NCI-H748 (cell line): Measurements from ENCODE around the gene TJAP1.
"Not testable (repeated sequence)": the region's sequence is repeated elsewhere in the genome, so short reads cannot be mapped to it uniquely, and the experiment has no call there.

Experiments
- DNase-seq: peaks from one replicate; lab custom pipeline; 2025; ENCODE audit not compliant: unreplicated experiment; lab: John Stamatoyannopoulos, UW

Gene TJAP1

DNA sequence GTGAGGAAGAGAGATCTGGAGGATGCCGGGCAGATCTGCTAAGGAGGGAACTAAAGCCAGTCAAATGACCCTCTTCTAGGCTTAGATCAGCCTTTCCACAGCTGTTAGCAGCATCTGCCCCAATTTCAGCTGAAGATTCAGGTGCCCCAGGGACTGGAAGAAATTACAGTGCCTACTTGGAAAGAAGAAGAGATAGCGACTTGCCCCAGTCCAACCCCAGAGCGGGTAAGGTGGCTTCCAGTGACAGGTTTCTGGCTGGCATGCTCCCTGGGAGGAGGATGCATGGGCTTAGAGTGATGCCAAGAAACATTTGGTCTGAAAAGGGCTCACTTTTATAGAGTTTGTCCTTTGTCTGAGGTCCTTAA, 620 bp downstream of the TJAP1 start:
- DNase-seq: peak; percentile 28

DNA sequence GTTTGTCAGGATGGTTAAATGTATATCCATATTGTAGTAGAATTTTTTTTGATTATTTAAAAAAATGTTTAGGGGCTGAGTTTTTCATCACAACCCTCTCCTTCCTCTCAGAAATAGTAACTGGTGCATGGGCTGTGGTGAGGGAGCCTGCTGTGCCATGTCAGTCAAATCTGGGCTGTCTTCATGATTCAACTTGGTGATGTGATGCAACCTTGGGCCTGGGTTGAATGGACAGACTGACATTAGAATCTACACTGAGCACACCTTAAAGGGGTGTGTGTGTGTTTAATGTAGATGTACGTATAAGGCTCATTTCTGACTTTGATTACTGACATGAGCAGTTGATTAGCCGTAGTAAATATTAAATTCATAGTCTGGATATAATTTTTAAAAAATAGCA, 3.7 kb downstream of the TJAP1 start:
- DNase-seq: no peak

DNA sequence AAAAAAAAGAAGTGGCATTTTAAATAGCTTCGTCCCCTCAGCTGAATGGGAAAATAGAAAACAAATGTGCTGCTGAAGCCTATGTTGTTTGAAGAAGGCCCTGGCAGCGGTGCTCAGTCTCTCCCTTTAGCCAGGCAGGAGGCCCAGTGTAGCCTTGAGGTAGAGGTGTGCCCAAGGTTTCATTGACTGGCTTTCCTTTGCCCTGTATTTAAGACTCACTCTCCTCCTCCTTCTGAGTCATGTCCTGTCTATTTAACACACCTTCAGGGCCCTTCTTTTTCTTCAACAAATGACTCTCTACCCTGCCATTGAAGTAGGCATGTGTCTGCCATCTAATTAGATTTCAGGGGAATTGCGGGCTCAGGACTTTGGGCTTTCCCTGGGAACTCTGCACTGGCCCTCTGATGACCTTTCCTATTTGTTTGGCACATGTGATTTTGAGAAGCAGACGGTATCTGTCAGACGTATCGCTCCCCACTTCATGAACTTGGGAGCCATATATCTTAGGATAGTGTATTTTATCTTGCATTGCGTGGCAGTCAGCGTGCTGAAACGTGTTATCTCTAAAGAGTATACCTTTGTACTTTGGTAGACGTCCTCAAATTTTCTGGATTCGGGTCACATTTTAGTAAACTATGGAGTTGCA, 4.3 kb downstream of the TJAP1 start:
- DNase-seq: no peak

DNA sequence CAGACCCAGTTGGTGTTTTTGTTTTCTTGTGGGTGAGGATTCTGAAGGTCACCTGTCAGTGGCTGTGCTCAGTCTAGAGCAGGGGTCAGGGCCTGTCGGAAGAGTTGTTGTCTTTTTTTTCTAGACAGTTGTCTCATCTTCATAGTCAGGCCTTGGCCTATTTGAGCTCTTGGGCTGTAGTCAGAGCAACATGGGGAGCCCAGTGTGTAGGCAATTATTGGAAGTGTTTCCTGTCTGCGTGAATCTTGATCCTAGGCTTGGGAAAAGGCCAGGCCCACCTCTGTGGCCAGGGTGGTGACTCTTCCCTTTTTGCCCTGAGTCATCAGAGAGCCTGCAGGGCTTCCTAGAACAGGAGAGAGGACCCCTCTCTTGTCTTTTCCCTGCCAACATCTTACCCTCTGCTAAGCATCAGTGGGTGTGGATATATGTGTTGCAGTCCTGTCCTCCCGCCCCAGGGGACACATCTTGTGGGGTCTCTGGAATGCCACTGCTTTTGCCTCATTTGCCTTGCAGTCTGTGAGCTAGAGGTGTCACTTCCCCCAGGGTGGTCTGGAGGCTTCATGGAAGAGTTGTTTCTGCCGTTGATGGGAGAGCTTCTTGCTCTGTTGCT, 11.4 kb downstream of the TJAP1 start:
- no peak for DNase-seq

DNA sequence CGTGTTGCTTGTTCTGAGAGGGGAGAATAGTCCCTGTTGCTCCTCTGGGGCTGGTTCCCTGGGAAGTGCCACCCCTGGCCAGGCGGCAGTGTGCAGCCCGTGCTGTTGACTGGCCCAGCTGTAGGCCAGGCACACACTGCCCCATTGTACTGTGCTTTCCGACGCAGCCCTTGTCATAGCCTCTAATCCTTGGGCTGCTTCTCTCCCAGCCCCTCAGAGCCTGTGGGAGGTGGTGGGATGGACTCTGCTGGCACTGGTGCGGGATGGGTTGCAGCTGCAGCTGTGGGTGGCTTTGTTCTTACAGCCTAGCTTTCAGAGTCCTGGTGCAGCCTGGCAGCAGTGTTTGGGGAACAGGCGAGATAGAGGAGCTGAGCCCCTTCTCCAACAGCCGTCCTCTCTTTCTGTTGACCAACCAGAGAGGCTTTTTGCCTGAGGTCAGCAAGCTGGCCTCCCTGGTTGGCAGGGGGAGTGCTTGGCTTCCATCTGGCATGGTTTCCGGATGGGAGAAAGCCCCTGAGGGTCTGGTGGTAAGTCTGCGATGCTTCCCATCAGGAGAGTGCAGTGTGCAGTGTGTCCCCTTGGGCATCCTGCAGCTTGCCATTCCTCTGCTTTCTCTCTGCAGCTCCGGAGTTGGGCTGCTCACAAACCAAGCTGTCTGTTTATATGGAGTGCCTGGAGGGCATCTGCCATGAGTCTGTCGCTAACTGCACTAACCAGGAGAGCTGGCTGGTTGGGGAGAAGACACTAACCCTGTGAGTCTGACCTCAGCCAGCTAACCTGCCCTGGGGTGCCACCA, 12.1 kb downstream of the TJAP1 start:
- no peak for DNase-seq

DNA sequence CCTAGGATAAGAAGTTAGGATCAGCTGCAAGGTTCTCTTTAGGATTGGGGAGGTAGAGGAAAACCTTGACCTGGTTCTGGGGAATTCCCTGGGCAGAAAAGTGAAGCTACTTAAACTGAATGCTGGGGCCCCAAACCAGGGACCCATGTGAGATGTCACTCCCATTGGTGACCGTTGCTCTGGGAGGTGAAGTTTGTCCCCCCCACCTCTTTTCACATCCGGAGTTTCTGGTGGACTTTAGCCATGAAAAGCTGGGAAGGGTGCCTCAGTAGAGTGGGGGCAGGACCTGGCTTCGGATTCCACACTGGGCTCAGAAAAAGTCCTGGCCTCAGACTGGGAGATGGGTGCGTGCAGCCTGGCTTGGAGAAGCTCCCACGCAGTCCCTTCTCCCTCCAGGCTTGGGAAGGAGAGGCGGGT, 13.2 kb downstream of the TJAP1 start:
- no peak for DNase-seq

DNA sequence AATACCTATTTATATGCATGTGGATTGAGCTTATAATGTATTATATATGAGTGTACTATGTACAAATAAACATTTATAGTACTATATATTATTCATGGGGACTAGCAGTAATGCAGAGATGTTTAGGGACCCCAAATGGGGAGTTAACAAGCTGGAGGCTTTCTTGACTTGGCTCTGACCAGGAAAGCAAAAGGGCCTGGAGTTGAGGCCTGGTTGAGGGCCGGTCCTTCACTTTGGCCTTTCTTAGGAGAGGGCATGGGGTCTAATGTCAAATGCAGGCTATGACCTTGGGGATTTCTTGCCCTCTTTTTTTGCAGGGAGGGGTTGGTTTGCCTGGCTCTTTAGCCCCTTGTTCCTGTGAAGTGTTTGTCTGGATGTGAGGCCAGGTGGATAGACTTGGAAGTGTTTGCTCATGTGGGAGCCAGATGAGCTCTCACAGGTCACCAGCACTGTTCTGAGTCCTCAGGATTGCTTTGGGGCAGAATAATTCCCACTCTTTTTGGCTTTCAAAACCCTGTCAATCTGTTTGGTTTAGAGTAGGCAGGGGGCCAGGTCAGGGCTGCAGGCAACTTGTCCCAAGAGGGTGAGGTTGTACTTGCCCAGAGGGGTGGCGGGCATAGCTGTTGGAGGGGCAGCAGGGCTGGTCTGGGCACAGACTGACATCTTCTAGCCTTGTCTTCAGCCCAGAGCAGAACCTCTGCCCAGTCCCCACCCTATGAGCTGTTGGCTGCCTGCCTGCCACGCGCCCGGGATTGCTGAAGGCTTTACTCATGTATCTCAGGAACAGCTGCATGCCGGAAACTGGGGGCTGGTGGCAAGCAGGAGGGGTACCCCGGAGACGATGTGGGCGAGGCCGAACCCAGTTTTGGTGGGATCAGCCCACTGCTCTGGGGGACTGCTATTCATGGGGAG, 14.6 kb downstream of the TJAP1 start:
- no peak for DNase-seq

DNA sequence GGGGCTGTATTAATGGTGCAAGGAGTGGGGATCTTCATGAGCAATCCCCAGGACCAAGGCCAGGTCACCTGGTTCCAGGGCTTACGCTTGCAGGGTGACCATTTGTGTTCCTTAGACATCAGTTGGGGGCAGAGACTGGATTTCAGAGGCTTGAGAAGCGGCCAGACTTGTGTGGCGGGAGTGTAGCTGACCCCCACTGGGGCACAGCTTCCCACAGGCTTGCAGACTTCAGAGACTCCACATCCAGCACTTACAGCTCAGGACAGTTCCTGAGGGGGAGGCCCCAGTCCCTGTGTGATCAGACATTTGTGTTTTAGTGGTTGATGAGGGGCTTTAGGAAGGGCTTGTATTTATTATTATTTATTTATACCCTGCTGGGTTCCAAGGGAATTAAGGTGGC, 15.3 kb downstream of the TJAP1 start:
- DNase-seq: no peak

DNA sequence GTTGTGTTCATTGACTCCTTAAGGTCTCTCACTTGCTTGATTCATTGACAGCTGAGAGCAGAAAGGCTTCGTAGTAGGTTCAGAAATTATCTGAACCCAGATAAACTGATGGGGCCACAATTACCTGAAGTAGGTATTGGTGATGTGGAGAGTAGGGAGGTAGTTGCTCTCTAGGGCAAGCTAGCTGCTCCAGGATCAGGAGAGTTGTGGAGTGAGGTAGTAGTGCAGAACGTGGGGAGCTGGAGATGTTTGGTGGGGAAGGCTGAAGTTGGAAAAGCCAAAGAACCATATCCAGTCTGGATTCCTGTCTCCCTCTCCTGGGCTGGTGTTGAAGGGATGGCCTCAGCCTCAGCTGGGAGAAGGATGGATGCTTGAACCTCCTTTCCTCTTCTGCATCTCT, 15.9 kb downstream of the TJAP1 start:
- no peak for DNase-seq

DNA sequence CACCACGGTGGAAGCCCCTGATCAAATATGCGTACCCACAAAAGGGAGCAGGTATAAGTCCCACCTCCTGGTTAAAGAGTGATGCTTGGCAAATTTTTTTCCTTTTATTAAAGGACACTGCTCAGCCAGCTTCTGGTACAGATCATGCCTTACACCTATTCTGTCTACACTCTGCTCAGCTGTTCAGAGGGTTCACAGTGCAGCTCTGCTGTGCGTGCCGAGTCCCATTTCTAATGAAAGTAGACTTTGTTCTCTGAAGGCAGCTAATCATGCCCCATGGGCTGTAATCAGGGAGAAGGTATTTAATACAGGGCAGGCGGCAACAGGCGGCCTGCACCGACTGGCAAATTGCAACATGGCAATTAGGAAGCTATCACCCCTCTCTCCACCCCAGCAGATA, 16.5 kb downstream of the TJAP1 start:
- no peak for DNase-seq

DNA sequence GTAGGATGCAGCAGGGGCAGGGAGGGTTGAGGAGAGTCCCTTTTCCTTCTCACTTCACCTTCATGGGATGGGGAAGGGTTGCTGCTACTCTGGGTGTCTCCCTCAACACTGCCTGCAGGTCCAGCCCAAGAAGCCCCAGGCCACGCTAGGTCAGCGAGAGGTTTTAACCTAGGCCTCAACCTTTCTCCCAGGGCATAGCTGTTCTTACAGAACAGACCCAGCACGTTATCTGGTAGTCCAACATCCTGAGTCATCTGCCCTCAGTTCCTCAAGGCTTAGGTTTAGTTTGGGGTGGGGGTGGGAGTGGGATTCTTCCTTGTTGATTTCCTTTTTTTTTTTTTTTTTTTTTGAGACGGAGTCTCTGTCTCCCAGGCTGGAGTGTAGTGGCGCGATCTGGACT, 17.0 kb downstream of the TJAP1 start:
- no peak for DNase-seq

DNA sequence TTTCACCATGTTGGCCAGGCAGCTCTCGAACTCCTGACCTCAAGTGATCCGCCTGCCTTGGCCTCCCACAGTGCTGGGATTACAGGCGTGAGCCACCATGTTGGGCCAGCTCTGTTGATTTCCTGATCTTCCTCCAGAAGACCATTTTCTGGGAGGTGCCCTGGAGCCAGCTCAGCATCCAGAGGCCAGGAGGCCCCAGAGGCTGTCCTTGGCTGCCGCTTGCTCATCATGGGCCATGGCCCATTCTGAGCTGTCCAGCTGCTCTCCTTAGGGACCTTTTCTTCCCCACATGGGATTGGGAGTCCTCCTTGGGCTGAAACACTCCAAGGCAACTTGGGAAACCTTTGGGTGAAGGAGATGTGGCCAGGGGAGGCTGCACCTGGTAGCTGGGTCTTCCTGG, 17.4 kb downstream of the TJAP1 start:
- DNase-seq: no peak

DNA sequence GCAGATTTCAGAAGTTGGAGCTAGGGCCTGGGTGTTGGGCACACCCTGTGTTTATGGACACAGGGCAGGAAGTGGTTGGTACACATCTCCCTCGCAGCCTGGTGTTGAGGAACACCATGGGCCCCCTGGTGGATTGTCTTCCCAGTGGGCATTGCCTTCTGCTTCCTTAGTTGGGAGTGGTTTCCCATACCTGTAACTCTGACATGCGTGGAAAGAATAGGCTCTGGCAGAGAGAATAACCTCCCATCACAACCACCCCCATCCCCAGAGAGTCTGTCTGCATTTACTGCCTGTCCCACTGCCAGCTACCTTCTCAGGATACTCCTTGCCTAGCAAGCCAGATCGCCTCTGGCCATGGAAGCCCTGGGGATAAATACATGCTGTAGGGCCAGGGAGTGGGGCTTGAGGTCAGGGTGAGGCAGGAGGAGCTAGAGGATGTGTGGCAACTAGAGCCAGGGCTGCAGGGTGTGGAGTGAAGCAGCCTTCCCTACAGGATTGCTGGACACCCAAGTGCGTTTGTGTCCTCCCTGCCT, 18.1 kb downstream of the TJAP1 start:
- peak; percentile 22 for DNase-seq

DNA sequence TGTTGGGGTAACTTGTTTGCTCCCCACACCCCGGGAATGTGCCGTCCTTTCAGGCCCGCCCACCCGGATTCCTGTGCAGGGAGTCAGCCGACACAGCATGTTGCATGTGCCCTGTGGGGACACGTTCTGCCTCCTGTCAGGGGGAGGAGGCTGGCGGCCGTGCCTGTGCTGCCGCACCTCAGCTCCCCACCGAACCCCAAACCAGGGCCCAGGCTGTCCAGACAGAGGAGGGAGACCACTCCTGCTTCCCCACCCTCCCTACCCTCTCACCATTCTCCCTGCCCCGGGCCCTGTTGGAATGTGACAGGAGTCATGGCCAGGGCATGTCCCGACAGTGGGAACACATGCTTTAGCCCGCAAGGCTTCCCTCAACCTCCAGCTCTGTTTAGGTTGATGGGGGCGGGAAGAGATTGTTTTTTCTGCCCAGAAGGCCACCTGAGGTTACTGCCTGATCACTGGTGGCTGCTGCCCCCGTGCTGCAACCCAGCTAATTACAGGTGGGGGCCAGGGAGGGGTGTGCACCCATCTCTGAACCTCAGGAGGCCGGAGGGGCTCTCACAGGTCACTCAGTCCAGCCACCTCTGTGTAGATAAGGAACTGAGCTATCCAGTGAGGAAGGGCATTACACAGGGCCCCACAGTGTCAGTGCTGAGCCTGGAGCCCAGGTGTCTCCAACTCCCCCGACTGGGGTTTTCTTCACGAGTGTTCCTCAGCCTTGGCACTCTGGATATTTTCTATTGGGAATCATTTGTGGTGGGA, 19.2 kb downstream of the TJAP1 start:
- peak; percentile 24 for DNase-seq

DNA sequence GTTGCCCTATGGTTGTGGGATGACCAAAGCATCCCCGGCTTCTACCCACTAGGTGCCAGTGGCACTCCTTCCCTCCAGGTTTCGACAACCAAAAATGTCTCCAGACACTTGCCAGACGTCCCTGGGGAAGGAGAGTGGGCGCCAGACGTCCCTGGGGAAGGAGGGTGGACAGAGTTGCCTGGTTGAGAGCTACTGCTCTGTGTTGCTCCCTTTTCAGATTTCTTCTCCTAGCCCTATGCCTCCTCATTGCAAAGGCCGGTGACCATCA, 19.7 kb downstream of the TJAP1 start:
- DNase-seq: no peak

DNA sequence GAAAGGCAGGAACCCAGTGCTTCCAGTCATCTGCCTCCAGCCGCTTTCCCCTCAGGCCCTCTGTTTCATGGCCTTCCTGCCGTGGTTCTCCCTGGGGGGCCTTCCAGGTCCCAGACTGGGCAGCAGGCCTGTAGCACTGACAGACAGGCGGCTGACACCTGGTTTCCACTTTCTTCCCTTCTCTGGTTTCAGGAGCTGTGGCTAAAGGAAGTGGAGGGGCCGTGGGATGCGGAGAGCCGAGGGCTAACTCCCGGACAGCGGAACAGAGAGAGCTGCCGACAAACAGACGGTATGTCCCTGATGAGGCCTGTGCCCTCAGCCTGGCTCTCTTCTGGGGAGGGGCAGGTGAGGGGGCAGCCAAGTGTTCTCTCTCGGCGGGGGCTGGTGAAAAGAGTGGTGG, 20.3 kb downstream of the TJAP1 start:
- no peak for DNase-seq

DNA sequence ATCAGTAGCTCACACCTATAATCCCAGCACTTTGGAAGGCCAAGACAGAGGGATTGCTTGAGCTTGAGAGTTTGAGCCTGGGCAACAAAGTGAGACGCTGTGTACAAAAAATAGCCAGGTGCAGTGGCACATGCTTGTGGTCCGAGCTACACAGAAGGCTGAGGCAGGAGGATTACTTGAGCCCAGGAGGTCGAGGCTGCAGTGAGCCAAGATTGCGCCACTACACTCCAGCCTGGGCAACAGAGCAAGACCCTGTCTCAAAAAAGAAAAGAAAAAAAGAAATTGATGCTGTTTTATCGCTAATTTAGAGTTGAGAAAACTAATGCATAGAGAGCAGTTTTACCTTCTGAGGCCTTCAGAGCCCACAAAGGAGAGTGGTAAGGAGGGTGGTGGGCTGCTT, 20.9 kb downstream of the TJAP1 start:
- not testable (repeated sequence) for DNase-seq

DNA sequence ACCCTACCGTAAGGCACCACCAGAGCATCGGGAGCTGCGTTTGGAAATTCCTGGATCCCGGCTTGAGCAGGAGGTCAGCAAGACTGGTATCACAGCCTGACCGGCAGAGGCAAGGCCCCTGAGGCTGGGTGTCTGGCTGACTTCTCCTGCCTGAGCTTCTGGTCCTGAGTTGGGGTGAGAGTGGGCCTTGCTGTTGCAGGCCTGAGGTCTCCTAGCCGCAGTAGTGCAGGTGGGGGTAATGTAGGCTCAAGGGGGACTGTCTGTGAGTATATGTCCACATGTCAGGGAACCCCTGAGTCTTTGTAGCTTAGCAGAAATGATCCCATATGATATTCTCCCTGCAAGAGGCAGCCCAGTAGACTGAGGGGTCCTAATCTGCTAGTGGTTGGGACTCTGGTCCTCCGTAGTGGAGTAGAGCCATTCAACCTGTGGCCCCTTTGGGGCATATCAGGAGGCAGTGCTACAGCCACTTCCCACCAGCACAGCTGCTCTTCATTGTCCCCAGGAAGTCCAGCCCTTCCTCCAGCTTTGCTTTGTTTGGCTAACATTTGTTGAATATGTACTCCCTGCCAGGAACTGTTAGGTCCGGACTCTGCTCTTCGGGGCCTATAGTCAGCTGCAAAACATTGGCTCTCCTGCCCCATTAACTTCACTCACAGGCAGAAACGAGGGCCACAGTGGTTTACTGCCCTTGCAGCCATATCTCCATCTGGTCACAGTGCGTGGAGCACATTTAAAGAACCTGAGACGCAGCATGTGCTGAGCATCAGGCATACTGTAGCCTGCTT, 21.9 kb downstream of the TJAP1 start:
- DNase-seq: no peak

DNA sequence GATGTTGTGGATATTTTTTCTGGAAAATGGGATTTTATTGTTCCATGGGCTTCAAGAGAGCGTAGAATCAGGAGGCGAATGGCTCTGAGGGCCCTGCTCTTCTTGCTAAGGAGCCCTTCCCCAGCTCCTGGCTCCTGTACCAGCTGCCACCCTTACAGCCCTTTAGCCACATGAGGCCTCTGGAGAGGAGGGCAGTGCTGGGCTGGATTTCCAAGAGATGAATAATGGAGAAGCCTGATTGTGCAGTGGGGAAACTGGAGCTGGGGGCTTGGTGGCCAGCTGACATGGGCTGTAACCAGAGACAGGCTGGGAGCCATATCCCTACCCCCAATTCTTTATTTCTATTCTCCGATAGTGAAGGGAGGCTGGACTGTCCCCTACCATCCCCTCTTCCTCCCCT, 23.6 kb downstream of the TJAP1 start:
- no peak for DNase-seq

DNA sequence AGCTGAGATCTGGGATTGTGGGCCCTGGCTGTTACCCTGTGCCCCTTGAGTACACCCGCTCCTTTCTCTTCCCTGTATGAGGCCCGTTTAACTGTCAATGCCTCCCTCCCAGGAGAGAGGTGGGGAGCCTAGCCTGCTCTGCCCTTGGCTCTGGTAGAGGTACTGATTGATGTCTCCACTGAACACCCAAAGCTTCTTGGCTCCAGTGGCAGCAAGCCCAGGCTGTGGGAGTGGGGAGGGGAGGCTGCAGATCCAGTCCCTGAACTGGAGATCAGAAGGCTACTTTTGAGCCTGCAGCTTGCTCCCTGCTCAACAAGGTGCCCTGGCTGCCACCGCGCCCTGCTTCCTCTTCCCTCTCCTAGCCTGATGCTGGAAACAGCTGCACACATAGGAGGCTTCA, 25.3 kb downstream of the TJAP1 start:
- DNase-seq: no peak
